ENCODE measurements around the gene E2F8.

Gene E2F8

DNA sequence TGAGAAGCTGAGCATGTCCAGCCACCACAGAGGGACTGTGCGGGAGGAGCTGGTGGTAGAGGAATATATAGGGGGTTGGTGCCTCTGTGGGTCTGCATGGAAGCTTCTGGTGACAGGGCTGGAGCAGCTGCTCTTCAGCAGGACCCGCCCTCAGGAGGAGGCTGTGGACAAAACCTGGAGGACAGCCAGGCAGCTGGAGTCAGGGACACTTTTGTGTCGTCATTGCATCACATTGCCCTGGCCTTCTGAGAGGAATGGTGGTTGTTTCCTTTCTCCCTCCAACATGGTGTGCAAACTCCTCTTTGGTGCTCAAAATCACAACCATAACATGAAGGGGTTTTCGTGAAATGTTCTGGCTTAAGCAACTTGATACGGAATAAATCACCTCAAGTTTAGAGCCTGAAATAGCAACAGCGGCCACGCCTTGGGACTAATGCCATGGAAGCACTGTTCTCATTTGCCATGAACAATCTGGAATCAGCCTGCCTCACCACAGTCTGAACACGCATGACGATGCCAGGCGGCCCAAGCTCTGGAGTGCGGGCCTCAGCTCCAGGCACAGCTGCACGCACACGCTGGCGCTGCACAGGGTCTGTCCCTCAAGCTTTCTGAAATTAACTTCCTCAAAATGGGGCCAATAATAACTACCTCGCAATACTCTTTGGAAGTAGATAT lies 21.8 kb downstream of the E2F8 start:
- FAIRE-seq, result no peak

DNA sequence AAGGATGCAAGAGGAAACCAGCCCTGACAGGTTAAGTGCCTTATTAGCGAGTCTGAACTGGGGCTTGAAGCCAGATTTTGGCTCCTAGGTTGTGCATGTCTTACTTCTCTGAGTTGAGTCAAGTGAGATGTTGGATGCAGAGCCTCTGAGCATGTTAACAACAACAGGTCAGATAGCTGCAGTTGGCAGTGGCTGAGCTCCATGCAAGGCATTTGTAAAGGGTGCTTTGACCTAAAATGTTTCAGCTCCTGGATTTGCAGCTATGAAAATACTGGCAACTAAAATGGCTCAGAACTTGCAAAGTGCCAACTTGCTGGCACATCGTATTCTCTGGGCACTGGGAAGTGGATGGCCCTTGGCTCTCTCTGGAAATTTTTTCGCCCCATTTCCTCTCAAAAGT lies 22.5 kb downstream of the E2F8 start:
- no peak for FAIRE-seq

DNA sequence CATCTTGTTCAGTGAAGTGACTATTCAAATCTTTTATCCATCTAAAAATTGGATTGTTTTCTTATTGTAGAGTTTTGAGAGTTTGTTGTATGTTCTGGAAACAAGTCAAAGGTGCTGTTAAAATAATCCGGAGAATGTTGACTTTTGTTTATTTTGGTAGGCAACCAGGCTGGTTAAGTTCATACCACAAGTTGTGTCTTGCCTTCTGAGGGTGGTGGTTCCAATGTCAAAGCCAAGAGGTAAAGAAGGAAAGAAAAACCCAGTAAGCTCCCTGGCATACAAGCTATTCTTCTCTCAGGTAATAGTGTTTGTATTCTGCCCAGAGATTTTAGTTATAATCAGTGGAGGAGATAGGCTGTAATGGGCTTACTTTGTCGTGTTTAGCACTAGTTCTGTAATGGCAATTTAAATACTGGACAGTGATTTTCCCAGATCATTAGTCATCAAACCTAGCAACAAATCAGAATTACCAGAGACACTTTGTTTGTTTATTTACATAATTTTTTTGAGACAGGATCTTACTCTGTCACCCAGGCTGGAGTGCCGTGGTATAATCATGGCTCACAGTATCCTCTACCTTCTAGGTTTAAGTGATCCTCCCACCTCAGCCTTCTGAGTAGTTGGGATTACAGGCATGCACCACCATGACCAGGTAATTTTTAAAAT lies 23.9 kb downstream of the E2F8 start:
- no peak for FAIRE-seq

DNA sequence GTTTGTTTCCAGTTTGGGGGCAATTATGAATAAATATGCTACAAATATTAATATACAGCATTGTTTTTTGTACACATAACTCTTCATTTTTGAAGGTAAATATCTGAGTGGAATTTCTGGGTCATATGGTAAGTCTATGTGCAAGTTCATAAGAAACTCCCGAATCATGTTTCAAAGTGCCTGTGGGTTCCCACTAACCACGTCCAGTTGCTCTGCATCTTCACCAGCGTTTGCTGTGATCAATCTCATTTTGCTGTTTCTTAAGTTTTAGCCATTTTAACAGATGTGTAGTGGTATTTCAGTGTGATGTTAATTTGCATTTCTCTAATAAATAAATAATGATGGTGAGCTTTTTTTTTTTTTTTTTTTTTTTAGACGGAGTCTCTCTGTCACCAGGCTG lies 24.7 kb downstream of the E2F8 start:
- FAIRE-seq, result no peak

DNA sequence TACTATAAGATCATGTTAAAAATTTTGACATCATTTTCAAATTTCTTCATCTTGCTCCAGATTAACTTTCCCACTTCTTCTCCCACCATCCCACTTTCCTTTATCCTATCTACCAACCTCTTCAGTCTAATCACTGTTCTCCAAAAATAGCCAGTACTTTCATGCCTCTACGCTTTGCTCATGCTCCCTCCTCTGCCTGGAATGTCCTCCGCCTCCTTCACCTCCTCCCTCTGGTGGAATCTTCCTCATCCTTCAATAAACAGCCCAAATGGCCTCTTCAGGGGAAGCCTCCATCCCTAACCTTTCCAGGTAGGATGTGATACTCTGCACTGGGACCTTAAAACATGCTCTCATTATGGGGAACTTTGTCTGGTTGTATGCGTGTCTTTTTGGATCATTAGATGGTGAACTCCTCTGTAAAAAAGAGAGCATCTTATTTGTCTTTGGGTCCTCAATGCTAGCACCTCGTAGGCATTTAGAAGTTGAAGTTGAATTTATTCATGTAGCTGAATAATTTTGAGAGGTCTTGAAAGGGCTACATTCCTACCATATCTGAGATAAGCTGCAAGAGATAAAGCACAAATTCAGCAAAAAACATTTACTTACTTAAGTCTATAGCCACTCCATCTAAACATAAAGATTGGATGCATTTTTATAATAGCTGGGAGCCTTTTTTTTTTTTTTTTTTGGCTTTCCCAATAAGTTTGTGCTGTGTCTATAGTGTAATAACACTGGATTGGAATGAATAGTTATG lies 31.0 kb downstream of the E2F8 start:
- FAIRE-seq, result no peak

DNA sequence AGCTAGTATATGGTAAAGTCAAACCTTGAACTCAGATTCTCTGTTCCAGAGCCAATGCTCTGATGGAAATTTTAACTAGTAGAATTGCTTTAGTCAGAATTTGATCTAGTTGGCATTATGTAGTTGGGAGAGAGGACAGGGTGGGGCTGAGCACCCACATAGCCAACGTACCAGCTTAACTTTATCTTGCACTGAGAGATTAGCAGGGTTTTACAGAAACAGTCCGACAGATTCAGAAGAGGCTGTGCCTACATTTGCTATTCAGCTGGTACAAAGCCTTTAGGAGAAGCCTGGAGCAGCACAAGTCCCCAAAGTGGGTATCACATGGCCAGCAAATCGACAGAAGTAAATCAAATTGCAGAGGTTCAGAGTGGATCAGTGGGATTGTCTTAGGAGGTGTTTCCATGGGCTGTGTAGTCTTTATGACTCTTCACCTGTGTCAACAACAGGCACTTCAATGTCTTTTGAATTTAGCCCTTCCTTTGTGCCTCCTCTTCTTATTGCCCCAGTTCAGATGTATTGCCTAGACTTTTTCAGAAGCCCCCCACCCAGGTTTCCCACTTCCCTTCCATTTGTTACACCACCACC lies 31.7 kb downstream of the E2F8 start:
- FAIRE-seq, result no peak

DNA sequence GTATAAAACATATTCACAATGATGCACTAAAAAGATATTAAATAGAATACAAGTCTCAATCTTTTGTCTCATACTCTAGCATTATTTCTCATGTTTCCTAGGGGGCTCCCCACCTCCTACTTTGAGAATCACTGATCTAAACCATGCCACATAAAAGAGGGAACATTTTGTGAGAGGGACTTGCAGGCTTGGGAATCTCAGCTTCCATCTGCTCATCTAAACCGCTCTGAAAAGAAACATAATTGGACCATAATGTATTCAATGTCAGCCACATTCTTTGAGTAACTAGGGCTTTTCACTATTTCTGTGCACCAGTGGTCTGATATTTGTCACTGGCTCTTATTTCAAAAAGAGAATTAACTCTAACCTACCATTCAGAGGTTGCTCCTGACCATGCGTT lies 32.6 kb downstream of the E2F8 start:
- no peak for FAIRE-seq

DNA sequence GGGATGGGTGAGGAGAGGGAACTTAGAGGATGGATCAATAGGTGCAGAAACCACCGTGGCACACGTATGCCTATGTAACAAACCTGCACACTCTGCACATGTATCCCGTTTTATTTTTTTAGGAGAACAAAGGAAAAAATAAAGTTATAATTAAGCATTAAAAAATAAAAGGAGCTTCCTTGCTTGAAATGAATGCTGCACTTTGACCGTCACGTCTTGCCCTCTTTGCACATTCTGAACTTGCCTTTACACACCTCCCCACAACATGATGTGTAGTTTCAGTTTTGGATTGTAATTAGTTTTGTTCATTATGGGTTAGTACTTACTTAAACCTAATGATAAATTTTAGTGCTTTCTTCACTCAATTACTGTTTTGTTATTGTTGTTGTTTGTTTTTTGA lies 35.9 kb downstream of the E2F8 start:
- FAIRE-seq, result no peak

DNA sequence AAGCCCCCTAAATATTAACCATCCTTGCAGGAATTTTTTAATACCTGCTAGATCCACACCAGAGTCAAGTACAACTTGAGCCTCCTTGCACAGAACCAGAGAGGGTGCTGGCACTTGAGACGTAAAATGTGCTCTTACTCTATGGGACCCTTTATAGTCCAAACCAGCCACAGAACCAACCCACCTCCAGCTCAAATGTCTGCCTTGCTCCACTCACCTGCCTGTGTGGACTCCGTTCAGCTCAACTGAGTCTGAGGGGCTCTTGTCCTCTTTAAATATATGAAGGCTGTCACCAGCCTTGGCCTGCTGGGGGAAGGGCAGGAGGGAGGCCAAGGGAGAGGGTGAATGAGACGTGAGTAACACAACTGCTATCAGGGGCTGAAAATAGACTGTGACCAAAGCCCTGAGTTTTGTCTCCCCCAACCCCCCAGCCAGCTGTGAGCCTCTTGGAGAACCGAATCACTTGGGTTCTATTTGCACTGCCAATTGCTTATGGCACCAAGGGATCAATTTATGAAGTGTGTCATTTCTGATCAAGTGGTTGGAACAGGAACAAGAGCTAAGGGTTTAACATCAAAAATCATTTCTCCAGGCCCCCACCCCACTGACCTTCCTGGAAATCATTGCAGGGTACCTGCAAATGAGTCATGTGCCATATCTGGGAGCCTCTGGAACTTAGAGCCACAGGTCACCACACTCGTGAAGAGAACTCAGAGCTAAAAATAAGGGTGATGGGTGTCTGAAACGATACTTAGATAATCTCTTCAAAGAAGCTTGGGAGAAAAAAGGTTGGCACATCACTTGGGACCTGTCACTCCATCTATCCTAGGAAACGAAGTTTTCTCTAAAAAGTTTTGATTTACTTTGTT lies 38.8 kb downstream of the E2F8 start, which contains the start of gene CSRP3:
TSS of gene CSRP3 (minus strand) at position 247 of the 869 bp plus-strand sequence. CDS start 9,535 bp downstream, outside the sequence.
- no peak for FAIRE-seq

DNA sequence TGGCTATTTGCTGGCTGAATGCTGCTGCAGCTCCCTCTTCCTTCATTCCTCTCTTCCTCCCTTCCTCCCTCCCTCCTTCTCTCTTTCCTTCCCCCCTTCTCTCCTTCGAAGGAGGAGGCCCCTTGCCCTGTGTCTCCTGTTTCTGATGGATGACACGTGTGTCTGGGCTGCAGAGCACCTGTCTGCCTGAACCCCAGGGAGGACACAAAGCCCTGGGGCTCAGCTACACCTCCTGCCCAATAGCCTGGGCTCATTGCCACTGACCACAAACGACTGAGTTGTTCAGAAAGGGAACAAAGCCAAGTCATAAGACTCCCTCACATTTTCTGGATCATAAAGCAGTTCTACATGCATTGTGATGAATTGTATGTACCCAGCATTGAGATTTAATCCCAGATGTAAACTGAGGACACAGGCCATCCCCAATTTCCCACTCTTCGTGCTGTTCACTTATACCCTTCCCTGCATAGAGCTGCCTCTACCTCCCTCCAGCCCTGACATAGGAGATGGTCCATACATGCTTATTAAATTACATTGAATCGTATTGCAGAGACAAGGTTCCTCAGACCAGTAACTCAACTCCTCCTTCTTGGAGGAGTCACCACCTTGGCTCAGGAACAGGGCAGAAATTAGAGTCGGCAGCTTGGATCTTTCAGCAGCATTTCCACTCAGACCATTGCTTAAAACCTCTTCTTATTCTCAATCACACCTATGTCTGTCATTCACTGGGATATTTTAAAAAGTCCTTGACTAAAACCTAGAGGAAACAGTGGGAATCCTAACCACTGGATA lies 40.1 kb downstream of the E2F8 start:
- FAIRE-seq, result no peak

DNA sequence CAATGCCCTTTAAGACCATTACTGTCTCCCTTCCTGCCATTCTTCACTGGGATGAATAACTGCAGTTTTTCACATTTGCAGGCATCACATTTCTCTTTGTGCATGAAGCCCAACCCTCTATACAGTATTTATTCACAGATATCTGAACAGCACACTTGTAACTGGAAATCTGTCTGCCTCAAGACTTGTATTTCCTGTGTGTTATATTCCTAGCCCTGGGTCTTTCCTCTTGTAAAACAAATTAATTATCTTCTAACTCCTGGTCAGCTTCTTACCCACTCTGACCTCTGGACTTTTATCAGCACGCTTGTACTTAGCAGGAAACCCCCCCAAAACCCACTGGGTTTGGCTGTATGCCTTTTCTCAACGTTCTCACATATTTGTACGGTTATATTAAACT lies 41.0 kb downstream of the E2F8 start:
- FAIRE-seq, result no peak

DNA sequence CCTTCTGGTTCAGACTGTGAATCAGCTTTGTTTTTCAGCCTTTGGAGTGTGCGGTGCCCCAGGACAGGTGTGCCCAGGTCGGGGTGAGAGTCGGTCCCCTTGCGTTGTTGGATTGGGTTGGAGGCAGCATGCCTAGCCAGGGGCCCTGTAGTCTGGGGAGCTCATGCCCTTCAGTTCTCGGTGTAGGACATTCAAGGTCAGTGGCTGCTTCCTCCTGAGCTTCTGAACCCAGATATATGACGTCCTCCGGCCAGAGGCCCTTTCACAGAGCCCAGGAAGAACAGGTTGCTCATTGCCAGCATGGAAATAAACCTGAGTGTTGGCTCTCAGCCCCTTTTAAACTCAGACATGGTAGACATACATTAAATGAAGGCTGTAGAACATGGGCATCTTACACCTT lies 41.7 kb downstream of the E2F8 start:
- no peak for FAIRE-seq

DNA sequence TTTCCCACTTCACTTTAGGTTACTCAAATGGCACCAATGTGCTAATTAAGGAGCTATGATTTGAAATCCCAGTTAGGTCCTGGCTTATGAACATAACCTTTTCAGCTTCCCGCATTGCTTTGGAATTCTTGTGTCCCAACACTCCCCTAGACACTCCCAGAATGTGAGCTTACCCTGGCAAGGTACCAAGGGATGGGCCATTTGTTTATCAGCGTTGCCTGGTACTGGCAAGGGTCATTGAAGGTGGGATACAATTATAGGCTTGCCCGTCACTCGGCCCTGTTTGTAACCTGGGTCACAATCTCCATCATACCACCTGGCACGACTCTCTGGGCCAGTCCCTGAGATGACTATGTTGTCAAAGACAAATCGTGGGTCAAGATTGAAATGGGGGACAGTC lies 44.3 kb downstream of the E2F8 start:
- FAIRE-seq, result no peak

DNA sequence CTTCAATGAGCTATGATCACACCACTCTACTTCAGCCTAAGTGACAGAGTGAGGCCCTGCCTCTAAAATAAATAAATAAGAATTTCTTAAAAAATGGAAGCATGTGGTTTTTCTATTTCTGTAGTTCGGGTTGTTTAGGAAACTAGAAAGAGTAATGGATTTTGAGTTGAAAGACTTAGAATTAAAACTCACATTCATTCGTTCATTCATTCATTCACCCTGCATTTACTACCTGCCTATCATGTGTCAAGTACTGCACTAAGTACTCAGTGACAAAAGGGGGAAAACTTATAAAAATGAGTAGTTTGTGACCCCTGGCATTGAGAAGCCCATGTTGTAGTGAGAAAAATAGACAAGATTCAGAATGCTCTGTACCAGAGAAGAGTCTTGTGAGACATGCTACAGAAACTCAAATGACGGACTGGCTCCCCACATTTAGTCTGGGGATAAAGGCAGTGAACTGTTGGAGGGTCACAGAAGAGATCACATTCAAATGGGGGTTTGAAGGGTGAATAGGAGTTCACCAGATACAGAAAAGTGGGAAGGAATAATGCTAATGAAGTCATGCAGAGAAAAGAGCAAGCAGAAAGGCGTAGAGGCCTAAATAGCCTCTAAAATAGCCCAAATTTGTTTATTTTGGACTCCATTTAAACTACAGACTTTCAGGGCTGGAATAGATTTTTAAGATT lies 46.0 kb downstream of the E2F8 start:
- FAIRE-seq, result no peak

DNA sequence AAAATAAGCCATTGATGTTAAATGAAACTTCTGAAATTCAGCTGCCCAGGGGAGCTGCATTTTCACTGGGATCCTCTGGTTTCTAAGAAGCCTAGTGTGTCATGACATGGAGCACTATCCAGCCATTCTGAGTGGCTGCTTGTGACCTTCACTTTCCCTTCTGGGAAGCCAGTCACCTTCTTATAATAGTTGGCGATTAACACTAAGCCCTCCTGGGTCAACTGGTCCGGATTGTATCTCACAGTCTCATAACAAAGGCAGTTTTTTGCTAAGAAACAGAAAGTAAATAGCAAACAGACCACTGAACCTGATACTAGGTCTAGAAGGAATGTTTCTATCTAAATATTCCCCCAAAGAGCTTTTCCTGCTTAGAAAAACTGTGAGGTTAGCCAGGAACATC lies 46.8 kb downstream of the E2F8 start:
- FAIRE-seq, result no peak

DNA sequence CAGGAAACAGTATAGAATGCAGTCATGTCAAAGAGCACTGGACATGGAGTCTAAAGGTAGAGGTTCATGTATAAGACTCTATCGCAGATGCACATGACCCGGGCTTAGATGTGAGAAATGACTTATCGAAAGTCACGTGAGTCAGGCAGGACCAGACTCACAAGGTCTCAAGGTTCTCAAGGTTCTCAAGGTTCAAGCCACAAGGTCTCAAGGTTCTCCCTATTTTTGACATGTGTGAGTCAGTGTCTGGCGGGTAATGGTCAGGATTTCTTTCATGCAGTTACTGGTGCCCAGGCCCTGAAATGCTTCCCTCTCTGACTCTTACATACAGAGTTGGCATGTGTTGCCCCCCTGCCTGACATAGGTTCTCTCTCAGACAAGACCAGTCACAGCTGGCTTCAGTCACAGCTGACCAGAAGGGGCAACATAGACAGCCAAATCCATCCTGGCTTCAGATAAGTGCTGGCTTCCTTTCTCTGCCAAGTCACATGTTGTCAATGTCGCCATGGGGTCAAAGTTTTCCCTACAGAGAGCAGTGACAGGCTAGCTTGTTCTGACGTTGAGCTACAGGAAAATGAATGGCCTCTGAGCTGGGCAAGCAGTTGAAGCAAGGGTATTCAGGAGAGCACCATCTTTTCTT lies 49.1 kb downstream of the E2F8 start:
- FAIRE-seq, result no peak

DNA sequence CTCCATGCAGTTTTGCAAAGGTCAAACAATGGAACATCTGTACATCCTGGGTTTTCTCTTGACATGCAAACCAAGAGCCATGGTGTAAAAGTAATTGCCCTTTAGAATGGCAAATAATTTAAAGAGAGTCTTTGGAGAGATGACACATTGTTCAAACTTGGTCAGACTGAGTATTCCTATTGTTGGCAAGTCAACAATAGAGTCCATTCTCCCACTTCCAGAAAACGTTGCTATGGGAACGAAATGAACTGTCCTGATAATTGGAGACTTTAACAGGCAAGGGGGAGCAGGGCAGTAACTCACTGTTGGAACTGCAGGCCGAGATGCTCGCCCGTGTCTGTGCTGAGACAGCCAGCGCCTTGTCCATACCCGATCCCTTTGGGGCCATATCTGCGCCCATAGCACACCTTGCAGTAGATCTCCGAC lies 52.9 kb downstream of the E2F8 start:
- FAIRE-seq, result no peak

DNA sequence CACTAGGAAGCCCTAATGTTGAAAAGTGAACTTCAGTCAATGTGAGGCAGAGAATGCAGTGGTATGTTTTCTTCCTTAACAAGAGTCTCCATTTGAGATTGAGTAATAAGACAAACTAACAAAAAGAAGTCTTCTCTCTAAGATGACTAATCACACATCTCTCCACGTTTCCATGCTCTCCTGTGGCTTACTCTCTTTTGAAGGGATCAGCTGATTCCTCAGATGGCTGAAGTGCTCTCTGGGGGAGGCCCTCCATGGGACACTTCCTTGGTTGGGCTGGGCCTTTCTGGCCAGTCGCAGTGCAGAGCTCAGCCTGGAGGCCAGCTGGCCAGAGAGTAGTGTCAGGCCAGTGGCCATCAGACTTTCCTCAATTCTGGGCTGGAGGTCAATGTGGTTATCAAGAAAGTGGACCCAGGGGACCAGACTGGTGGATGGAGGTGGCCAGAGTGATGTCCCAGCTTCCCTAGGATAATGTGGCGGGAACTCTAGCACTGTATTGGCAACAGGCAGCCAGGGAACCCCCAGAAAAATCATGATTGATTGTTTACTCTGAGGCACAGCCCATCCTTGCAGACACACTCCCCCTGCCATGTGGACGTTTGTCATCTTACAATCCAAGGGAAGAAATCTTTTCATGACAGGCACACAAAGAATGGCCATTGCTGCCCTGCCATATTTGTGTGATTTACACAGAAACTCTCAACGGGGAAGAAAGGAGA lies 53.5 kb downstream of the E2F8 start:
- no peak for FAIRE-seq

DNA sequence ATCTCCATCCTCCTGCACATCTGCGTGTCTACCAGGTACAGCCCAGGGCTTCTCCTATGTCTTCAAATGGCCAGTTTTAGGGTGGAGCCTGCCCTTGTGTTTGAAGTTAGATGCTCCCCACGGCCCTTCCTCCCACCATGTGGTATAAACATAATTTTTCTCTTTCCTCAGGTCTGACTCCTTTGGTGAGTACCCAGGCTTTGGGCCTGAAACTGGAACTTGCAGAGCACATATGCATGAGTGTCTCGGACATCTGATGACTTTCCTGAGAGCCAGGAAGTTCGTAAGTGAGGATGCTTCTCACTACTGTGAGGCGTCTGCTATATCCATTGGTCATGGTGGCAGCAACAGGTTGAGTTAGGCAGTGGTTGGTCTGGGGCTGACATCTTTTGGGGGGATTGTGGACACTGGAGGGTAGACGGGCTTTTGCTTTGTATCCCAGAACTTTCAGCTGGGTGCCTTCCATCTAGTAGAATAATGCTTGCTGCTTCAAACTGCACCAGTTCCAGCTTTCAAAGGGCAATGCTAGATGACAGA lies 55.2 kb downstream of the E2F8 start:
- no peak for FAIRE-seq

DNA sequence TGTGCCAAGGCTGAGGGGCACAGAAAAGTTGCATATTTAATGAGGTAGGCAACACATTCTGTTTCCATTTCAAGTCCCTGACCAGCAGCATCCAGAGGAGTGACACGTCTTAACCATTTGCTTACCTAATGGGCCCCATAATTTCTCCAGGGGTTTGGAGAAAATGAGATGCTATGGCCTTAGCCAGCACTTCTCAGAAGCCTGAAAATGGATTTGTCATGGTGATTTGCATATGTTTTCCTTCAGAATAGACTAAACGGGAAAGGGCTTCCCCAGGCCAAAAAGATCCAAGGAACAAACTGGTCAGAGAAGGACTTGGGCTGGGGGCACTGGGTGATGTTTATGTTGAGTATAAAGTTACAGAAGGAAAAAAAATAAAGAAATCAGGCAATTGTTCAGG lies 55.7 kb downstream of the E2F8 start:
- FAIRE-seq, result no peak

Data from islet of Langerhans (tissue), 1 donor.